Thoracic aorta (tissue), 2 donors: ENCODE results near the gene SIPA1L3. TPM values are rescaled to one million over a fixed set of nuclear protein-coding genes. Genes with fewer than 3 reads are reported as not detected.

Experiments
- ATAC-seq: fragments of 150-250 bp; one replicate; pipeline ENCODE4 v1.8.0; 2017; ENCODE audit warnings: low read depth; ENCODE audit not compliant: insufficient number of reproducible peaks, low FRiP score
- DNase-seq: peaks from one replicate; pipeline ENCODE4 v3.0.0-alpha.2; 2020; ENCODE audit warnings: low spot score
- H3K27ac ChIP-seq, 2 donors: fragments of 200-600 bp; sonication (generic); 1 replicate in 1 of 2; 2 replicates in 1 of 2; pipeline ENCODE4 v1.5.1; 2016; ENCODE audit warnings: mild to moderate bottlenecking in 2 of 2, moderate library complexity in 2 of 2
- H3K27me3 ChIP-seq: fragments of 200-600 bp; sonication (generic); replicated peaks from 2 replicates; pipeline ENCODE4 v1.6.0; 2016; ENCODE audit warnings: mild to moderate bottlenecking; ENCODE audit not compliant: insufficient read depth
- H3K36me3 ChIP-seq: fragments of 200-600 bp; sonication (generic); one replicate; pipeline ENCODE4 v1.5.1; 2016
- H3K4me1 ChIP-seq, 2 donors: fragments of 200-600 bp; sonication (generic); 1 replicate in 1 of 2; 2 replicates in 1 of 2; pipeline versions ENCODE4 v1.5.1 to v1.6.0; 2016; ENCODE audit warnings: low read depth in 2 of 2, mild to moderate bottlenecking in 1 of 2; ENCODE audit not compliant: control insufficient read depth in 1 of 2
- H3K4me3 ChIP-seq: fragments of 200-600 bp; sonication (generic); 2 replicates; pipeline ENCODE4 v1.5.1; 2016; ENCODE audit warnings: mild to moderate bottlenecking
- H3K9me3 ChIP-seq: fragments of 200-600 bp; sonication (generic); 2 replicates; pipeline ENCODE4 v1.5.1; 2016
- total RNA-seq, 2 donors: library from RNA; depleted of rRNA; stranded (reverse); fragments of >200 nt; gene quantifications; one replicate each; pipeline versions ENCODE4 v1.1.0 to v1.2.3, GENCODE V29; 2016
- TF ChIP-seq, protein P1 (sequence below): fragments of 200-600 bp; sonication (generic); IDR thresholded peaks from one replicate; pipeline ENCODE4 v1.5.1; 2019; ENCODE audit warnings: antibody characterized with exemption

Gene SIPA1L3
- total RNA-seq, 2 donors from 2014 or later: 14.5 to 39.4 TPM

DNA sequence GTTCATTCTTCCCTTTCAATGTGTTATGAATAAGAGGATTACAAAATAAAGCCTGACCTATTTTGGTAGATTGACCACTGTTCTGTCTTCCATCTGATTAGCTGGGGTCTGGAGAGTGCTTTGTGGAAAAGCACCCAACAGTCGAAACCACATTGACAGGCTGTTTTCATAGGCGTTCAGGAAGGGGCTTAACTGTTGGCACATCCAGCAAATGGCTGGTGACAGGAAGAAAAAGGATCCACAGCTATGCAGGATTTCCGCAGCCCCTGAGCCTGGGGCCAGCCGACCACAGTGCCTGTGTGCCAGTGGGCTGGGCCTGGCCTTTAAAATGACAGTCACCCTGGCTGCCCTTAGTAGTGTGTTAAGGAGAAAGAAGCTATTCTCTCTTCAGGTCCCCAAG is 113.3 kb downstream of the SIPA1L3 start:
- no peak overlapping the region for H3K4me3 ChIP-seq

DNA sequence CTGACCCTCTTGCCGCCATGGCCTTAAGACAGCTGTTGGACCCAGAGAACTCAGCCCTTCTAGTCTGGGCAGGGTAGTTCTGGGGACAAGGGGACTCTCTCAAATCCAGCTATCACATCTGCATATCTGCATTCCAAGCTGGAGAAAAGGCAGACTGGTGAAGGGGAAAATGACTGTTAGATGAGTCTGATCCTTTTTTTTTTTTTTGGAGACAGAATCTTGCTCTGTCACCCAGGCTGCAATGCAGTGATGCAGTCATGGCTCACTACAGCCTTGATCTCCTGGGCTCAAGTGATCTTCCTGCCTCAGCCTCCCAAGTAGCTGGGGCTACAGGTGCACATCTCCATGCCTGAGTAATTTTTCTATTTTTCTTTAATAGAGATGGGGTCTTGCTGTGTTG is 114.3 kb downstream of the SIPA1L3 start:
- TF ChIP-seq, protein P1, sequence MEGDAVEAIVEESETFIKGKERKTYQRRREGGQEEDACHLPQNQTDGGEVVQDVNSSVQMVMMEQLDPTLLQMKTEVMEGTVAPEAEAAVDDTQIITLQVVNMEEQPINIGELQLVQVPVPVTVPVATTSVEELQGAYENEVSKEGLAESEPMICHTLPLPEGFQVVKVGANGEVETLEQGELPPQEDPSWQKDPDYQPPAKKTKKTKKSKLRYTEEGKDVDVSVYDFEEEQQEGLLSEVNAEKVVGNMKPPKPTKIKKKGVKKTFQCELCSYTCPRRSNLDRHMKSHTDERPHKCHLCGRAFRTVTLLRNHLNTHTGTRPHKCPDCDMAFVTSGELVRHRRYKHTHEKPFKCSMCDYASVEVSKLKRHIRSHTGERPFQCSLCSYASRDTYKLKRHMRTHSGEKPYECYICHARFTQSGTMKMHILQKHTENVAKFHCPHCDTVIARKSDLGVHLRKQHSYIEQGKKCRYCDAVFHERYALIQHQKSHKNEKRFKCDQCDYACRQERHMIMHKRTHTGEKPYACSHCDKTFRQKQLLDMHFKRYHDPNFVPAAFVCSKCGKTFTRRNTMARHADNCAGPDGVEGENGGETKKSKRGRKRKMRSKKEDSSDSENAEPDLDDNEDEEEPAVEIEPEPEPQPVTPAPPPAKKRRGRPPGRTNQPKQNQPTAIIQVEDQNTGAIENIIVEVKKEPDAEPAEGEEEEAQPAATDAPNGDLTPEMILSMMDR: no peak
- H3K9me3 ChIP-seq: no peaks in the 10 kb centered on the region
- no peaks in the 10 kb centered on the region for H3K27me3 ChIP-seq
- ATAC-seq (no peak), DNase-seq (no peak)
- peaks cover 0 to 6% of the 10 kb centered on the region in 2 donors for H3K4me1 ChIP-seq
- no peak overlapping the region for H3K4me3 ChIP-seq
- H3K36me3 ChIP-seq: no peaks in the 10 kb centered on the region
- no peak overlapping the region for H3K27ac ChIP-seq

More for the DNA sequence above, 113.3 kb downstream of the SIPA1L3 start:
- DNase-seq (no peak), ATAC-seq (no peak)
- H3K9me3 ChIP-seq: no peaks in the 10 kb centered on the region
- H3K36me3 ChIP-seq: no peaks in the 10 kb centered on the region
- peaks cover 0 to 6% of the 10 kb centered on the region in 2 donors for H3K4me1 ChIP-seq
- no peaks in the 10 kb centered on the region for H3K27me3 ChIP-seq
- TF ChIP-seq, protein P1: no peak
- no peak overlapping the region for H3K27ac ChIP-seq

DNA sequence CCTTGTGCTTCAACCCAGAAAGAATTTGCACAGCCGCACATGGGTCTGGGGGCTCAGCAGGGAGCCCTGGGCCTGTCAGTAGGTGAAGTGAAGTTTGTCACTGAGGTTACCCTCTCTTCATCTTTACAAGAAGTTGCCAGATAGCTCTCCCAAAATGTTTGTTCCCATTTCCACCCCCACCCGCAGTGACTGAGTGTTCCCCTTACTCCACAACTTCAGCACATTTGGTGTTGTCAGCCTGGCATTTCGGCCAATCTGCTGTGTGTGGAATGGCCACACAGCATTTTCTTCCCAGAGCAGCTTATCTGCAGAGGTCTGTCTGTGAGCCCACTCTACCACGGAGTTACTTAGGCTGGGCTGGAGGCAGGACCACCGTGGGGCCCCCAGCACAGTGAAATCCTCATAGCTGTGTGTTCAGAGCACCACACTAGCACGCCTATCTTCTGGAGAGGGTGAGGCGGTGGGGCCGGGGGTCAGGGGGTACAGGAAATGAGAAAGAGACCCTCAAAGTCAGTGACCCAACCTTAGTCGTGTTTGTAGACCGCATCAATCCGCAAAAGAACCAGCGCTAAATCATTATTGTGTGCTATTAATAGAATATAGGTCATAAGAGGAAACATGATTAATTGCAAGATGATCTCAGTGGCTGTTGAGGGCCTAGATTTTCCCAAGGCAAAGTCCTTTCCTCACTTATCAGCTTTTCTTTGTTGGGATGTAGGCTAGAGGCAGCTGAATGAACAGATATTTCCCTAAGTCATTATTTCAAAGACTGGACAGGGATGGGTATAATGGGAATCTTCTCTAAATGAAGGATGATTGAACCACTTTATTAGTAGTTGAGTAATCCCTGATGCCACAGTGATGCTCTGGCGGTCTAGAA is 116.0 kb downstream of the SIPA1L3 start:
- Histone ChIP-seq H3K9me3 (no peaks in the 10 kb centered on the region), H3K4me1 (peaks cover 0 to 6% of the 10 kb centered on the region in 2 donors), H3K27ac (no peak overlapping the region), H3K36me3 (no peaks in the 10 kb centered on the region), H3K27me3 (no peaks in the 10 kb centered on the region), H3K4me3 (no peak overlapping the region)
- DNase-seq: no peak
- ATAC-seq: no peak
- TF ChIP-seq, protein P1: no peak

DNA sequence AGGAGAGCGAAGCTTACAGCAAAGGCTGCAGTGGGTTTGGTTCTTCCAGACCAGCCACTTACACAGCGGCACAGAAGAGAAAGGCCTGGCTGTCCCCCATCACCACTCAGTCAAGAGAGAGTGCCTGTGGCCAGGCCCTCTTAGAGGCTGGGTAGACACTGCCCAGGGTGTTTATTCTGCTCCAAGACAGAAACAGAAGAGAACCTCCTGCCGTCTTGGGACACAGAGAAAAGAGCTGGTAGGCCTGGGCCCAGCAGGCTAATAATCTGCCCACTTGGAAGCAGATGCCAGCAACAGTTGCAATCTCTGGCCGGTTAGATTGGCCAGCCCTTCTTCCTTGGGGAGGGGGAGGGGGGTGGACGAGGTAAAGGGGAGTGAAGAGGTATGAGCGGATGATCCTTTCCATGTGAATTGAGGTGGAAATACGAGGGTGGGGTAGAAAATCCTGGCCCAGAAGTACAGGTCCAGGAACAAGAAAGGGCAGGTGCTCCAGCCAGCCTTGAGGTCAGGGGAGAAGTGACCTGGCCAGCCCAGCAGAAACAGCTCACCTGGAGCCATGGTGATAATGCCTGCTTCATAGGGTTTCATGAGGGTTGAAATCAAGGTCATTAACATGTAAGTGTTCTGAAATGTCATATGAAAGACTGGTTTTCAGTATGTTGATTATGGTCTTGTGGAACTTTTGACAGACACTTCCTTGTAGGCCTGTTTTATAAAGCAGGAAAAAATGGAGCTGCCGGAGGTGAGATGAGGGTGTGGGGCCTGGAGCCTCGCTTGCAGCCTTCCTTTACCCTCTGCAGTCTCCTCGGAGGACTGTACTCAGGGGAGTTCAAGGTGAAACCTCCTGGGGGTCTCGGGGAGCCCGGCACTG is 116.9 kb downstream of the SIPA1L3 start:
- ATAC-seq: no peak
- Histone ChIP-seq H3K27ac (no peak overlapping the region), H3K27me3 (no peaks in the 10 kb centered on the region), H3K9me3 (no peaks in the 10 kb centered on the region), H3K36me3 (no peaks in the 10 kb centered on the region), H3K4me1 (peaks cover 0 to 6% of the 10 kb centered on the region in 2 donors), H3K4me3 (no peak overlapping the region)
- TF ChIP-seq, protein P1: no peak
- no peak for DNase-seq
